HG02642 (cell line): ENCODE measurements around the gene ZDHHC9.

Experiments
- ATAC-seq: cut with Tn5 transposase; IDR thresholded peaks from one replicate; pipeline ENCODE4 v1.9.1; 2021; ENCODE audit warnings: mild to moderate bottlenecking; ENCODE audit not compliant: unreplicated experiment, poor library complexity

Gene ZDHHC9

DNA sequence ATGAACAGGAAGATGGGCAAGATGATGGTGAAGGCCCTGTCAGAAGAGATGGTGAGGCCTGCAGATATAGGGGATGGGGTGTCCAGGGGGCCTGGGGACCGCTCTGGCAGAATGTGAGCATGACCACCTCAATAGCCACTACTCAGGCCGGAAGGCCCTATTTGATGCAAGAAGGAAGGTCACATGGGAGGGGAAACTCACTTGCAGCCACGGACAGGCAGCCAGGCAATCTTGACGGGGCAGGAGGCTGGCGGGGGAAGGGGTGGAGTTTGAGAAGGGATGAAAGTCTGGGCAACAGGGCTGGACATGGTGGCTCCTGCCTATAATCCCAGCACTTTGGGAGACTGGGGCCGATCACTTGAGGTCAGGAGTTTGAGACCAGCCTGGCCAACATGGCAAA, 55.2 kb downstream of the ZDHHC9 start:
- ATAC-seq, result no peak

GRCh38 chrX:129787336-129788055, 56.2 kb downstream of the ZDHHC9 start:
- no peak for ATAC-seq

DNA sequence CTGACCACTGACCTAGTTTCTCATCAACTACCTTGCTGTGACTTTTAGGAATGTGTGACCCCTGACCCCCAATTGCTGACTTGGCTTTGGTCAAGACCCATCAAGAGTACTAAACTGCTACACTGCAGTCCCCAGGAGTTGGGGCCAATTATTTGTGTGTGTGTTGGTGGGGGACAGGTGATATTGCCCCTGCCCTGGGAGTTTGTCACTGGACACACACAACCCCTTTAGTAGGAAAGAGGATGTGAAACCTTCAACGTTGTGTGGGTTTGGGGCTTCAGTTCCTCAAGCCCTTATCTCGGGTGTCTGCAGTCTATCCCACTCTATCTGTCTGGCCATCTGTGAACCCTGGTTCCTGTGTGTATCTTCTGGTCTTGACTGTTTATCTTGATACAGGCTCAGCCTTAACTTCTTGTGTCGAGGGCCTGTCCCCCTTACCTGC, 57.5 kb downstream of the ZDHHC9 start:
- ATAC-seq, result peak; percentile 81

DNA sequence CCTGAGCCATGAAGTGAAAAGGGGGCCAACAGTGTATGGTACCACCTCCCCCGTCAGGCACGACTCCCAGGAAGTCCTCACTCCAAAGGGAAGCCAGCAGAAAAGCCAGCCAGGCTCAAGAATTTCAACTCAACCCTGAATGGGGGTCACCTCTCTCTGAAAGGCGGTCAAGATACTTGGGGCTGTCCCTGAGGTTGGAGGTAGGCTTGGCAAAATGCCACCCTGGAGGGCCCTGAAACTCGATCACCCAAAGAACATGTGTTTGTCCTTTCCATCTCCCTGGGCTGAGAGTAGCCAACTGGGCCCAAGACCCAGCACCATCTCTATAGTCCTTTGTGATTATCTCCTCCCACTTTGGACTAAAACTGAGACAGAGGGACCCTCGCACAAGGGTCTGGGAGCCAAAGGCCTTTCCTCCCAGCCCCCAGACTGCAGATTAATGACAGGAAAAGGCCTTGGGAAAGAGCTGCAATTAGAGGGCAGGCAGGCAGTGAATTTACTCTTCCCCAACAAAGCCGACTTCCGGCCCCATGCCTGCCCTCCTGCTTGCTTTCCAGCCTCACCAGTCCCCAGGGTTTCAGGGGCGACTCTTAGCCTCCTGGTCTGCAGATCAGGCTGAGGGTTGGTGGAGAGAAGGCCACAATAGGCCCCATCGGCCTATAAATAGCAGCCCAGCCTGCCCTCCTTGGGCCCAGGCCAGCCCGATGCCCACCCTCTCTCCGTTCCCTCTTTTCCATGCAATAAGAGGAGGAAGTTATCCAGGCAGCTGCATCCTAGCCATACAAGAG, 58.3 kb downstream of the ZDHHC9 start:
- ATAC-seq, result no peak

DNA sequence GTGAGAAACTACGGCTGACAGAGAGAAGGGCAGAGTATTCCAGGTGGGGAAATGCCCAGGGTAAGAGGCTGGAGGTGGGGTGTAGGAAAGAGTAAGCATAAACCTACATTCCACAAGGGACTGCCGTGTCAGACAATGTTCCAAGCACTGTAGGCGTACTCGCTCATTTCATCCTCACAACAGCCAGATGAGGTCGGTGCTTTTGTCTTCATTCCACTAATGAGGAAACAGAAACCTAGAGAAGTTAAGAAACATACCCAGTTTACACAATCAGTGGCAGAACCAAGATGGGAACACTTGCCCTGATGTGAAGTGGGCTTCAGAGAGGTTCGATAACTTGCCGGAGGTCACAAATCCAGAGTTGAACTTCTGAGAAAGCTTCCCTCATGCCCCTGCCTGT, 59.3 kb downstream of the ZDHHC9 start:
- ATAC-seq, result no peak

- ATAC-seq, result no peak
Measured at GRCh38 chrX:129783291-129783713, 60.4 kb downstream of the ZDHHC9 start.

GRCh38 chrX:129782706-129783105, 61.0 kb downstream of the ZDHHC9 start:
- no peak for ATAC-seq

GRCh38 chrX:129781680-129782495, 61.8 kb downstream of the ZDHHC9 start:
- no peak for ATAC-seq

DNA sequence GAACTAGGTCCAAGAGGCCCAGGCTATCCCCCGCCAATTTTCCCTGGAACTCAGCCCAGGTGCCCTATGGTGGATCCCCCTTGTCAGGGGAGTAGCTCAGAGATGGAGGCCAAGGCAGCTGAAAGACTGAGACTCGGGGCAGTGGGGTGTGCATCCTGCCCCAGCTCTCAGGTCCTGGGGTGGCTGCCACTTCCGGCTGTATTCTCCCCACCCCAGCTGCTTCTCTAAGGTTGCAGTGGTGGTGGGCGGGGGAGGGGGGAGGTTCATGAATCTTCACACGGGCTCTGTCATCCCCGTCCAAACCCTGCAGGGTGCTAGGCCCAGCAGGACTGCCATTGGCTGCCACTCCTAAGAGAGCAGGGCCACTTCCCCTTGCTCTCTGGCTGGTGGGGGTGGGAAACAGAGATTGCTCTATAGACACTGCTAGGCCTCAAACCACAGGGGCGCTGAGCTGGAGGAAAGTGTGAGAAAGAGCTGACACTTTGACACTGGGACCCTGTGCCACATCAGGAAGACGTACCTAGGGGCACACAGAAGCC, 62.5 kb downstream of the ZDHHC9 start:
- peak; percentile 69 for ATAC-seq

GRCh38 chrX:129780441-129781105, 63.1 kb downstream of the ZDHHC9 start:
- no peak for ATAC-seq

DNA sequence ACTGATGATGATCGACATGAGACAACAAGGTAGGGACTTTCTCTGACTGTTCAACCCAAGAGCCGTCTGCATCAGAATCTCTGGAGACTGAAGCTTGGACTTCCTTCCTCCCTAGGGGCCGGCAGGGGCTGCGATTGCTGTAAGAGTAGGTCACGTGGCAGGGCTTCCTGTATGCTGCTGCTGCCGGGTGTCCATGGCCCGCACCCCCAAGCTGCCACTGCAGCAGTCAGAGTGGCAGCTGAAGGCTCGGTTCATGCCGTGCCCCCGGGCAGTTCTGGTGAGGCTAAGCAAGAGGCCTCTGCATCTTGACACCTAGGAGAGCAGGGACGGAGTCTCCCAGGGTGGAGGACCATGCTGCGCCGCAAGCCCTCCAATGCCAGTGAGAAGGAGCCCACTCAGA, 63.9 kb downstream of the ZDHHC9 start, which contains the start of gene SASH3:
Gene SASH3 (plus strand): TSS at position 203 of the 400 bp plus-strand sequence. CDS start 149 bp downstream, at position 352.
- peak; percentile 42 for ATAC-seq

DNA sequence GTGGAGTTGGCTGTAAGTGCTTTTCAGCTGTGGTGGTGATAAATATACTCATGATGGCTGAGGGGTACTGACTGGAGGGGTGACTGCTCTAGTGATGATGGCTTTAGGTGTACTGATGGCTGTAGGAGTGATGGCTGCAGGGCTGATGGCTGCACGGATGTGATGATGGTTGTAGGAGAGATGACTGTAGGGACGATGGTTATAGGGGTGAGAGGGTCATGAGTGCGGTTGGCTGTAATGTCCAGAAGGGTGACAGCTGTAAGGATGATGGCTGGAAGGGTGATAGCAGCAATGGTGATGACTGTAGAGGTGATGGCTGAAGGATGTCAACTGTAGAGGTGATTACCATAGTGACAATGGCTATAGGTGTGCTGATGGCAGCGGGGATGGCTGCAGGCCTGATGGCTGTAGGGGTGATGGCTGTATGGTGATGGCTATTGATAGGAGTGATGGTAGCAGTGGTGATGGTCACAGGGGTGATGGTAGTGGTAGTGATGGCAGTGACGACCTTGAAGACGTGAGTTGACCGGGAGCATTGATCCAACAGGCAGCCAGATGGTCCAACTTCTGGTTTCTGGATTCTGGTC, 64.5 kb downstream of the ZDHHC9 start:
- ATAC-seq, result no peak

- peak; percentile 32 for ATAC-seq
Measured at GRCh38 chrX:129777218-129778030, 66.3 kb downstream of the ZDHHC9 start.

GRCh38 chrX:129773649-129774458, 69.8 kb downstream of the ZDHHC9 start:
- ATAC-seq, result no peak

GRCh38 chrX:129772796-129773431, 70.8 kb downstream of the ZDHHC9 start:
- ATAC-seq, result peak; percentile 72

DNA sequence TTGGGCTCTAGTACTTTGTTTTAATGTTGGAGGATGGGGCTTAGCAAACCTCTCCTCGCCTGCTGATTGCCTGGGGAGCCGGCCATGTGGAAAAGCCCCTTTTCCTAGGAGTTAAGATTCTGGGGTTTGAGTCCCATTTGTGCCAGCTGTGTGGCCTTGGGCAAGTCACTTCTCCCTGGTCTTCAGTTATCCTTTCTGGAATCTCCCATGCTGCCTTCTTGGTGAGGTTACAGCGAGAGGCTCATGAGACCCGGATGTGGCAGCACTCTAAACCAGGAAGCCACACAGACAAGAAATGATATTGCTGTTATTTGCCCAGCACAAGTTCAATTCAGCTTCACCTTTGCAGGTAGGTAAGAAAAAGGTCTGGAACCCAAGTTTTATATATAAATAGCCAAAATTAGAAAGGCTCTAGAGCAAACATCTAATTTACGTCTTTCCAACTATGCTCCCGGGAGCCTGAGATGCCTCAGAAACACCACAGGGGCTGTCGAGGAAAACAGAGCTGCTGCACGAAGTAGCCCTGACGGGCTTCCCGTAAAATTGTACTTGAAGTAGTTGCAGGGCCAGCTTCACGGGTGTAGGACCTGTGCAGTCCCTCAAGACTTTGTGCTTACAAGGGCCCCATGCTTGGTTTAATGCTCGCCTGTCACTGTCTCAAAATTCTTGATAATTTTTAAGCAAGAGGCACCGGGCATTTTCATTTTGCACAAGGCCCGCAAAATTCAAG, 72.3 kb downstream of the ZDHHC9 start:
- no peak for ATAC-seq
